MM.1S (cell line): ENCODE measurements around the gene CSH1.
"Not testable (repeated sequence)": the region's sequence is repeated elsewhere in the genome, so short reads cannot be mapped to it uniquely, and the experiment has no call there.

Experiments
- EZH2 ChIP-seq: fragments of 300-600 bp; sonication (generic); optimal IDR thresholded peaks from 2 replicates; pipeline ENCODE3; 2017; ENCODE audit warnings: low read depth, mild to moderate bottlenecking, antibody characterized with exemption, low read length, mixed read lengths
- EZH2phosphoT487 ChIP-seq: fragments of 300-600 bp; sonication (generic); IDR thresholded peaks from 2 replicates; pipeline ENCODE4 v1.6.1; 2018; ENCODE audit warnings: antibody characterized with exemption, low read length
- TF ChIP-seq, protein P1 (sequence below): fragments of 300-600 bp; sonication (generic); IDR thresholded peaks from 2 replicates; pipeline ENCODE4 v1.5.1; 2016; ENCODE audit warnings: antibody characterized with exemption, low read length, mixed read lengths

- TF ChIP-seq, protein P1, sequence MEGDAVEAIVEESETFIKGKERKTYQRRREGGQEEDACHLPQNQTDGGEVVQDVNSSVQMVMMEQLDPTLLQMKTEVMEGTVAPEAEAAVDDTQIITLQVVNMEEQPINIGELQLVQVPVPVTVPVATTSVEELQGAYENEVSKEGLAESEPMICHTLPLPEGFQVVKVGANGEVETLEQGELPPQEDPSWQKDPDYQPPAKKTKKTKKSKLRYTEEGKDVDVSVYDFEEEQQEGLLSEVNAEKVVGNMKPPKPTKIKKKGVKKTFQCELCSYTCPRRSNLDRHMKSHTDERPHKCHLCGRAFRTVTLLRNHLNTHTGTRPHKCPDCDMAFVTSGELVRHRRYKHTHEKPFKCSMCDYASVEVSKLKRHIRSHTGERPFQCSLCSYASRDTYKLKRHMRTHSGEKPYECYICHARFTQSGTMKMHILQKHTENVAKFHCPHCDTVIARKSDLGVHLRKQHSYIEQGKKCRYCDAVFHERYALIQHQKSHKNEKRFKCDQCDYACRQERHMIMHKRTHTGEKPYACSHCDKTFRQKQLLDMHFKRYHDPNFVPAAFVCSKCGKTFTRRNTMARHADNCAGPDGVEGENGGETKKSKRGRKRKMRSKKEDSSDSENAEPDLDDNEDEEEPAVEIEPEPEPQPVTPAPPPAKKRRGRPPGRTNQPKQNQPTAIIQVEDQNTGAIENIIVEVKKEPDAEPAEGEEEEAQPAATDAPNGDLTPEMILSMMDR: not testable (repeated sequence)
- TF ChIP-seq EZH2phosphoT487, EZH2: not testable (repeated sequence)
These were observed 19.4 kb upstream of the CSH1 start for GRCh38 chr17:63915753-63916152.
